OCI-LY1 (cell line): ENCODE measurements around the gene STAMBPL1.

Experiments used
- EZH2 ChIP-seq: fragments of 200-600 bp; sonication (generic), shearing (Covaris generic); IDR thresholded peaks from 2 replicates; pipeline ENCODE4 v1.8.0; 2017; ENCODE audit warnings: borderline replicate concordance, mixed run types, mild to moderate bottlenecking, antibody characterized with exemption, low read length, moderate library complexity, mixed read lengths
- TF ChIP-seq, protein P1 (sequence below): fragments of 200-600 bp; sonication (generic), shearing (Covaris generic); IDR thresholded peaks from 2 replicates; pipeline ENCODE4 v1.5.1; 2017; ENCODE audit warnings: mild to moderate bottlenecking, antibody characterized with exemption, low read length, moderate library complexity, mixed read lengths

DNA sequence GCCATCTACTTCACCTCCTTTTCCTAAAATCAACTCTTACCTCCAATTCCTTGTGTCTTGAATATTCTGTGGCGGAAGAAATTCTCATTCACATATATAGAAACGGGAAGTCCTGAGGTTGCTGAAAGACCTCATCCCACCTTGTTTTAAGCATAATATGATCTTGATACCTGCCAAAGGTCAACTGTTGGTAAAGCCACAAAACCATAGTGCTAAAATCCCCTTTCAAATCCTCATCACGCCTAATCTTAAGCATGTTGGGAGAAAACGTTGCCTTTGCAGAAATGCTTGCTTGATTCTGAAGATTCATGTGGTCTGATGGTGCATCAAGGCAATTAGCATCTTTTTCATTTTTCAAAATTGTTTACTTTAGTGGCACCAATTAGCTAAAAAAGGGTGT lies 36.9 kb upstream of the STAMBPL1 start:
- TF ChIP-seq, protein P1, sequence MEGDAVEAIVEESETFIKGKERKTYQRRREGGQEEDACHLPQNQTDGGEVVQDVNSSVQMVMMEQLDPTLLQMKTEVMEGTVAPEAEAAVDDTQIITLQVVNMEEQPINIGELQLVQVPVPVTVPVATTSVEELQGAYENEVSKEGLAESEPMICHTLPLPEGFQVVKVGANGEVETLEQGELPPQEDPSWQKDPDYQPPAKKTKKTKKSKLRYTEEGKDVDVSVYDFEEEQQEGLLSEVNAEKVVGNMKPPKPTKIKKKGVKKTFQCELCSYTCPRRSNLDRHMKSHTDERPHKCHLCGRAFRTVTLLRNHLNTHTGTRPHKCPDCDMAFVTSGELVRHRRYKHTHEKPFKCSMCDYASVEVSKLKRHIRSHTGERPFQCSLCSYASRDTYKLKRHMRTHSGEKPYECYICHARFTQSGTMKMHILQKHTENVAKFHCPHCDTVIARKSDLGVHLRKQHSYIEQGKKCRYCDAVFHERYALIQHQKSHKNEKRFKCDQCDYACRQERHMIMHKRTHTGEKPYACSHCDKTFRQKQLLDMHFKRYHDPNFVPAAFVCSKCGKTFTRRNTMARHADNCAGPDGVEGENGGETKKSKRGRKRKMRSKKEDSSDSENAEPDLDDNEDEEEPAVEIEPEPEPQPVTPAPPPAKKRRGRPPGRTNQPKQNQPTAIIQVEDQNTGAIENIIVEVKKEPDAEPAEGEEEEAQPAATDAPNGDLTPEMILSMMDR: no peak
- no peak for TF ChIP-seq EZH2
